Tibial nerve (tissue), 3 donors: ENCODE data around the gene PCMT1.

ENCODE experiments used
- POLR2A ChIP-seq, 2 donors: fragments of 450-650 bp; IDR thresholded peaks; one replicate each; pipeline ENCODE4 v1.6.1; 2017; ENCODE audit warnings: antibody characterized with exemption in 2 of 2, mild to moderate bottlenecking in 2 of 2, moderate library complexity in 2 of 2
- TF ChIP-seq, protein P1 (sequence below), 5 experiments: fragments of 200-600 bp in 3 of 5; fragments of 450-650 bp in 2 of 5; sonication (generic) in 3 of 5; IDR thresholded peaks; one replicate each; pipeline ENCODE4 v1.5.1; 2016 to 2019; ENCODE audit warnings: antibody characterized with exemption in 5 of 5, mild to moderate bottlenecking in 3 of 5, moderate library complexity in 2 of 5

DNA sequence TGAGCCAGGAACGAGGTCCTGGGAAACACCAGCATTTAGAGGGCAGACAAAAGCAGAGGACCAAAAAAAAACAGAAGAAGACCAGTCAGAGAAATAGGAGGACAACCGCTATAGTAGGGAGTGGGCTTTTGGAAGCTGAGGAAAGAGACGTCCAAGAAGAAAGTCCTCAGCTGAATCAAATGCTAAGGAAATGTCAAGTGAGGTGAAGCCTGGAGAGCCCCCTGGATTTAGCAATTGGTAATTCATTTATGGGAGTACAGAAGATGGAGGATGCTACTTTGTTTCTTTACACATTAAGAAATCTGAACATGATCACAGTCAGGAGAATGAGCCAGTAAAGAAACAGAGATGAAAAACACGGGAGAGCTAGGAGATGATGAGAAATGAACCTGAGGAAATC is 73.5 kb downstream of the PCMT1 start:
- TF ChIP-seq, protein P1, sequence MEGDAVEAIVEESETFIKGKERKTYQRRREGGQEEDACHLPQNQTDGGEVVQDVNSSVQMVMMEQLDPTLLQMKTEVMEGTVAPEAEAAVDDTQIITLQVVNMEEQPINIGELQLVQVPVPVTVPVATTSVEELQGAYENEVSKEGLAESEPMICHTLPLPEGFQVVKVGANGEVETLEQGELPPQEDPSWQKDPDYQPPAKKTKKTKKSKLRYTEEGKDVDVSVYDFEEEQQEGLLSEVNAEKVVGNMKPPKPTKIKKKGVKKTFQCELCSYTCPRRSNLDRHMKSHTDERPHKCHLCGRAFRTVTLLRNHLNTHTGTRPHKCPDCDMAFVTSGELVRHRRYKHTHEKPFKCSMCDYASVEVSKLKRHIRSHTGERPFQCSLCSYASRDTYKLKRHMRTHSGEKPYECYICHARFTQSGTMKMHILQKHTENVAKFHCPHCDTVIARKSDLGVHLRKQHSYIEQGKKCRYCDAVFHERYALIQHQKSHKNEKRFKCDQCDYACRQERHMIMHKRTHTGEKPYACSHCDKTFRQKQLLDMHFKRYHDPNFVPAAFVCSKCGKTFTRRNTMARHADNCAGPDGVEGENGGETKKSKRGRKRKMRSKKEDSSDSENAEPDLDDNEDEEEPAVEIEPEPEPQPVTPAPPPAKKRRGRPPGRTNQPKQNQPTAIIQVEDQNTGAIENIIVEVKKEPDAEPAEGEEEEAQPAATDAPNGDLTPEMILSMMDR (IDR thresholded peaks at IDR 0.05): no peak
- no peak for TF ChIP-seq POLR2A (IDR thresholded peaks at IDR 0.05)
